K562 (cell line): ENCODE data around the gene CLDN12.

Experiments used
- CTCF ChIP-seq, 3 experiments: IDR thresholded peaks in 2 of 3; conservative IDR thresholded peaks in 1 of 3; 2 replicates each; pipeline ENCODE4 v1.5.1; 2011 to 2012; ENCODE audit warnings: low read length in 3 of 3, mild to moderate bottlenecking in 3 of 3, control low read depth in 2 of 3, improper control_type of control experiment in 1 of 3, inconsistent platforms in 1 of 3, low read depth in 1 of 3, mixed read lengths in 1 of 3, moderate library complexity in 1 of 3; ENCODE audit not compliant: insufficient read depth in 2 of 3
- EZH2 ChIP-seq: IDR thresholded peaks from 2 replicates; pipeline ENCODE4 v1.6.1; 2012; ENCODE audit warnings: low read depth, mild to moderate bottlenecking, inconsistent platforms, low read length, borderline replicate concordance
- KAT8 ChIP-seq: fragments of 450-650 bp; IDR thresholded peaks from 2 replicates; pipeline ENCODE4 v1.6.1; 2016; ENCODE audit warnings: low read depth, mild to moderate bottlenecking
- POLR2A ChIP-seq: fragments of 450-650 bp; conservative IDR thresholded peaks from 2 replicates; pipeline ENCODE4 v1.6.1; 2016
- ZFX ChIP-seq: sonication (generic); formaldehyde crosslinking; IDR thresholded peaks from 2 replicates; pipeline ENCODE4 v1.8.0; 2022; ENCODE audit warnings: mild to moderate bottlenecking, missing genetic modification reagents, moderate library complexity

GRCh38 chr7:90424720-90425119, 21.5 kb downstream of the CLDN12 start:
- TF ChIP-seq ZFX, result no peak
- no peak for TF ChIP-seq CTCF (IDR thresholded peaks at IDR 0.05 in 2 of 3, conservative IDR thresholded peaks at IDR 0.05 in 1 of 3; ENCODE audit: insufficient read depth in 2 of 3, low read depth in 1 of 3, low read length in 3 of 3)
- TF ChIP-seq POLR2A, result no peak
- no peak for TF ChIP-seq KAT8
- no peak for TF ChIP-seq EZH2
